Esophagus mucosa (tissue), 1 donor: ENCODE measurements around the gene TSPAN18. TPM values are rescaled to one million over a fixed set of nuclear protein-coding genes. Genes with fewer than 3 reads are reported as not detected.

Source experiments
- ATAC-seq: fragments of 200-7000 bp; cut with Tn5 transposase; one replicate; pipeline ENCODE4 v1.9.1; 2020
- total RNA-seq: library from RNA; stranded (reverse); gene quantifications from one replicate; pipeline ENCODE4 v1.2.4, GENCODE V29; 2023
- donor health status: DM: yes; HTN: yes; CAD: no.

Gene TSPAN18
- total RNA-seq, 1 donor from 2014 or later = 2.3 TPM

- ATAC-seq = no peak
Observed at GRCh38 chr11:44849922-44850321, 123.2 kb downstream of the TSPAN18 start.

GRCh38 chr11:44851496-44851895, 124.7 kb downstream of the TSPAN18 start:
- ATAC-seq = no peak

GRCh38 chr11:44852159-44852747, 125.5 kb downstream of the TSPAN18 start:
- ATAC-seq = no peak

- no peak for ATAC-seq
Observed at GRCh38 chr11:44852952-44853351, 126.2 kb downstream of the TSPAN18 start.

GRCh38 chr11:44853666-44854065, 126.9 kb downstream of the TSPAN18 start:
- no peak for ATAC-seq

GRCh38 chr11:44854086-44854485, 127.3 kb downstream of the TSPAN18 start:
- ATAC-seq = no peak

- no peak for ATAC-seq
Observed at GRCh38 chr11:44854741-44855492, 128.2 kb downstream of the TSPAN18 start.

- no peak for ATAC-seq
Observed at GRCh38 chr11:44855493-44855849, 128.7 kb downstream of the TSPAN18 start.

GRCh38 chr11:44857490-44858090, 130.8 kb downstream of the TSPAN18 start:
- ATAC-seq = no peak

GRCh38 chr11:44858796-44859527, 132.2 kb downstream of the TSPAN18 start:
- ATAC-seq = no peak

- no peak for ATAC-seq
Observed at GRCh38 chr11:44859528-44859925, 132.8 kb downstream of the TSPAN18 start.

- no peak for ATAC-seq
Observed at GRCh38 chr11:44860346-44860745, 133.6 kb downstream of the TSPAN18 start.

GRCh38 chr11:44861849-44862557, 135.2 kb downstream of the TSPAN18 start:
- peak; percentile 98 for ATAC-seq

- no peak for ATAC-seq
Observed at GRCh38 chr11:44862558-44863101, 135.9 kb downstream of the TSPAN18 start.

- ATAC-seq = no peak
Observed at GRCh38 chr11:44863231-44863630, 136.5 kb downstream of the TSPAN18 start.

GRCh38 chr11:44865866-44866272, 139.1 kb downstream of the TSPAN18 start:
- ATAC-seq = no peak

GRCh38 chr11:44866286-44866685, 139.5 kb downstream of the TSPAN18 start:
- ATAC-seq = no peak

- ATAC-seq = no peak
Observed at GRCh38 chr11:44868021-44868420, 141.3 kb downstream of the TSPAN18 start.

GRCh38 chr11:44868455-44869421, 142.0 kb downstream of the TSPAN18 start:
- ATAC-seq = no peak

- ATAC-seq = no peak
Observed at GRCh38 chr11:44870181-44870580, 143.4 kb downstream of the TSPAN18 start.

GRCh38 chr11:44870615-44871176, 143.9 kb downstream of the TSPAN18 start:
- ATAC-seq = no peak
